Body of pancreas (tissue), 4 donors: ENCODE results near the gene UGT2B17. TPM values are rescaled to one million over a fixed set of nuclear protein-coding genes. Genes with fewer than 3 reads are reported as not detected.

Experiments used
- ATAC-seq: fragments of 150-250 bp; one replicate; pipeline ENCODE4 v1.9.1; 2016
- DNase-seq, 4 donors: peaks; one replicate each; pipeline ENCODE4 v3.0.0-alpha.2; 2019
- H3K27ac ChIP-seq, 4 donors: fragments of 200-600 bp; sonication (generic); 1 replicate in 3 of 4; 2 replicates in 1 of 4; pipeline versions ENCODE4 v1.5.1 to v1.6.1; 2016 to 2019; ENCODE audit warnings: mild to moderate bottlenecking in 1 of 4, mixed read lengths in 1 of 4, moderate library complexity in 1 of 4
- H3K27me3 ChIP-seq, 2 donors: fragments of 200-600 bp; sonication (generic); one replicate each; pipeline ENCODE4 v1.6.0; 2016; ENCODE audit warnings: mild to moderate bottlenecking in 1 of 2
- H3K36me3 ChIP-seq, 2 donors: fragments of 200-600 bp; sonication (generic); replicated peaks in 1 of 2; 2 replicates each; pipeline ENCODE4 v1.5.1; 2016; ENCODE audit warnings: low read depth in 2 of 2; ENCODE audit not compliant: insufficient read depth in 1 of 2
- H3K4me1 ChIP-seq: fragments of 200-600 bp; sonication (generic); one replicate; pipeline ENCODE4 v1.6.0; 2016
- H3K4me3 ChIP-seq, 2 donors: fragments of 200-600 bp; sonication (generic); 1 replicate in 1 of 2; 2 replicates in 1 of 2; pipeline ENCODE4 v1.5.1; 2016 to 2019
- H3K9me3 ChIP-seq, 3 donors: fragments of 200-600 bp; sonication (generic); 1 replicate in 2 of 3; 2 replicates in 1 of 3; pipeline ENCODE4 v1.5.1; 2016
- CTCF ChIP-seq, 7 experiments: fragments of 450-650 bp in 4 of 7; fragments of 200-600 bp in 3 of 7; sonication (generic) in 3 of 7; IDR thresholded peaks; one replicate each; pipeline ENCODE4 v1.5.1; 2016 to 2019; ENCODE audit warnings: antibody characterized with exemption in 7 of 7
- POLR2A ChIP-seq, 3 donors: fragments of 450-650 bp; IDR thresholded peaks; one replicate each; pipeline ENCODE4 v1.6.1; 2016; ENCODE audit warnings: antibody characterized with exemption in 3 of 3, mild to moderate bottlenecking in 2 of 3
- WGBS, 2 donors: methylation state at CpG; one replicate each; pipeline ENCODE4 v1.1.5; 2017; 5-methylcytosine and 5-hydroxymethylcytosine counted together
- intact Hi-C: fragments of 100-400 bp; cut with DNase I; formaldehyde crosslinking; loops from one replicate; pipeline ENCODE4 v1.15.1; 2023
- total RNA-seq, 2 donors: library from RNA; depleted of rRNA; stranded (reverse); fragments of >200 nt; gene quantifications; one replicate each; pipeline ENCODE4 v1.1.0, GENCODE V29; 2016

Gene UGT2B17
- total RNA-seq, 2 donors from 2014 or later = not detected

GRCh38 chr4:68606240-68606639 lies 30.1 kb upstream of the UGT2B17 start:
- intact Hi-C loops = no loop called here
- H3K4me1 ChIP-seq = no peaks in the 10 kb centered on the region
- ATAC-seq (no peak), DNase-seq (no peak)
- TF ChIP-seq POLR2A (IDR thresholded peaks at IDR 0.05) (no peak), CTCF (IDR thresholded peaks at IDR 0.05) (no peak)
- no peaks in the 10 kb centered on the region for H3K36me3 ChIP-seq
- WGBS, 2 donors = 85 to 96% methylated on average over 1 of the region's 1 CpG
- H3K27ac ChIP-seq = no peak overlapping the region
- H3K9me3 ChIP-seq = no peaks in the 10 kb centered on the region
- H3K27me3 ChIP-seq = no peaks in the 10 kb centered on the region
- H3K4me3 ChIP-seq = no peak overlapping the region

- no peaks in the 10 kb centered on the region for H3K36me3 ChIP-seq
- no peaks in the 10 kb centered on the region for H3K4me1 ChIP-seq
- H3K4me3 ChIP-seq = no peak overlapping the region
- intact Hi-C loops = no loop called here
- no peaks in the 10 kb centered on the region for H3K9me3 ChIP-seq
- H3K27ac ChIP-seq = no peak overlapping the region
- 78 to 87% methylated on average over 3 of the region's 3 CpGs for WGBS, 2 donors
- no peaks in the 10 kb centered on the region for H3K27me3 ChIP-seq
- no peak for TF ChIP-seq CTCF (IDR thresholded peaks at IDR 0.05)
- TF ChIP-seq POLR2A (IDR thresholded peaks at IDR 0.05) = no peak
- ATAC-seq (no peak), DNase-seq (no peak)
These were observed 23.0 kb upstream of the UGT2B17 start for GRCh38 chr4:68599150-68599549.

- no peaks in the 10 kb centered on the region for H3K9me3 ChIP-seq
- no peak overlapping the region for H3K4me3 ChIP-seq
- intact Hi-C loops = no loop called here
- no peak for ATAC-seq
- no peak for DNase-seq
- H3K4me1 ChIP-seq = peaks cover 11% of the 10 kb centered on the region
- H3K27ac ChIP-seq = no peak overlapping the region
- WGBS, 2 donors = 86 to 88% methylated on average over 2 of the region's 2 CpGs
- no peaks in the 10 kb centered on the region for H3K27me3 ChIP-seq
- TF ChIP-seq CTCF (IDR thresholded peaks at IDR 0.05) (no peak), POLR2A (IDR thresholded peaks at IDR 0.05) (no peak)
- no peaks in the 10 kb centered on the region for H3K36me3 ChIP-seq
These were observed 21.4 kb upstream of the UGT2B17 start for GRCh38 chr4:68597482-68597881.

GRCh38 chr4:68594678-68595077 lies 18.6 kb upstream of the UGT2B17 start:
- Histone ChIP-seq H3K4me3 (no peak overlapping the region), H3K27me3 (no peaks in the 10 kb centered on the region), H3K4me1 (peaks cover 11% of the 10 kb centered on the region), H3K27ac (no peak overlapping the region), H3K9me3 (no peaks in the 10 kb centered on the region), H3K36me3 (no peaks in the 10 kb centered on the region)
- ATAC-seq (no peak), DNase-seq (no peak)
- intact Hi-C loops = no loop called here
- TF ChIP-seq POLR2A (IDR thresholded peaks at IDR 0.05) = no peak
- TF ChIP-seq CTCF (IDR thresholded peaks at IDR 0.05) = no peak

GRCh38 chr4:68593112-68593511 lies 17.0 kb upstream of the UGT2B17 start:
- H3K4me1 ChIP-seq = peaks cover 11% of the 10 kb centered on the region
- DNase-seq = no peak
- no peaks in the 10 kb centered on the region for H3K9me3 ChIP-seq
- ATAC-seq = no peak
- H3K4me3 ChIP-seq = no peak overlapping the region
- 85 to 90% methylated on average over 3 to 4 of the region's 4 CpGs for WGBS, 2 donors
- H3K27me3 ChIP-seq = no peaks in the 10 kb centered on the region
- no peaks in the 10 kb centered on the region for H3K36me3 ChIP-seq
- no peak overlapping the region for H3K27ac ChIP-seq
- no peak for TF ChIP-seq CTCF (IDR thresholded peaks at IDR 0.05)
- TF ChIP-seq POLR2A (IDR thresholded peaks at IDR 0.05) = no peak
- intact Hi-C loops = no loop called here
